ENCODE measurements around the gene MGMT.

DNA sequence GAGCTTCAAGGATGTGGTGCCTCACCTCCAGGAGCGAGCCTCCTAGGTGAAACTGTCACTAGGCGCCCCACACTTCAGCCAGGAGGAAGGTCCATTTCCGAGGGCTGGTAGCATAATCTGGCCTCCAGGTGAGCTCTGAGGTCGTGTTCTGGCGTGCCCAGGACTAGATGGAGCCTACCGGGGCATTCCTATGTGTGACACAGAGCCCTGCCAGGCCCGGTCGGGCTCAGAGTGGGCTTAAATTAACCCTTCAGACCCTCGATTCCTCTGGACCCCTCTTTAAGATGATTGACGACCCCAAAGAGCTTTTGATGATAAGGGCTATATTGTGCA, 263.9 kb downstream of the MGMT start:
- TF ChIP-seq CTCF (conservative IDR thresholded peaks at IDR 0.05 in 1 of 2, IDR thresholded peaks at IDR 0.05 in 1 of 2; ENCODE audit: low read depth in 1 of 2, low read length in 2 of 2) = no peak
- no peak for TF ChIP-seq EZH2 (IDR thresholded peaks at IDR 0.05; ENCODE audit: low read length, missing control alignments)

All from fibroblast of lung (primary cell).